ENCODE results near the gene RPS6KB2.

DNA sequence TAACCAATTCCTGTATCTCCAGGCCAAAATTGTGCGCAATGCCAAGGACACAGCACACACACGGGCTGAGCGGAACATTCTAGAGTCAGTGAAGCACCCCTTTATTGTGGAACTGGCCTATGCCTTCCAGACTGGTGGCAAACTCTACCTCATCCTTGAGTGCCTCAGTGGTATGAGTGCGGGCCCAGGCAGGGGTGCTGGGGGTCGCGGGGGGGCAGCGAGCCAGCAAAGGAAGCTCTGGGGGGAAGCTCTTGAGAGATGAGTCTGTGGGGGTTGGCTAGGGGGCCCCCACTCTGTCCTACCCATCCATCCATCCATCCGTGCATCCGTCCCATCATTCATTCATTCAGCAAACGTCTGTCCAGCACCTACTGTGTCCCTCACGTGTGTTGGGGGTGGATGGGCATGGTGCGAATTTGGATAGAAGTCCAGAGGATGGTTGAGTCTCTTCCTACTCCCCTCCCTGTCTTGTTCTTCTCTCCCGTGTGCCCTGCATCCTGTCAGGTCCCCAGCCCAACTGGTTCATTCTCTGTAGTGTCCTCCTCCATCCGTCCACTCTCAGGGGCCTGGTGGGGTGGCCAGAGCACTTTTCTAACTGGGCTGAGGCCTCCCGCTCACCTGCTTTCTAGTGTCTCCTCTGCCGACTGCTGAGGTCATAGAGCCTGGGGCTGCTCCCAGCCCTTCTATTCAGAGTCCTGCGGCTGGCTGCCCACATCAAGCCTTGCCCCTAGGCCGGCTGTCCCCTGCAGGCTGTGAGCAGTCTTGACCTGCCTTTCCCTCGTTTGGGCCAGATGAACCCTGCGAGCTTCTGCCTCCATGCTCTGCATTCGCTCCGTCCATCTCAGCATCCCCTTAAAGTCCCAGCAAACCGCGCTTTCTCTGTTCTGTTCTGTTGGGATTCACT is 3.3 kb downstream of the RPS6KB2 start:
- TF ChIP-seq, protein P1, sequence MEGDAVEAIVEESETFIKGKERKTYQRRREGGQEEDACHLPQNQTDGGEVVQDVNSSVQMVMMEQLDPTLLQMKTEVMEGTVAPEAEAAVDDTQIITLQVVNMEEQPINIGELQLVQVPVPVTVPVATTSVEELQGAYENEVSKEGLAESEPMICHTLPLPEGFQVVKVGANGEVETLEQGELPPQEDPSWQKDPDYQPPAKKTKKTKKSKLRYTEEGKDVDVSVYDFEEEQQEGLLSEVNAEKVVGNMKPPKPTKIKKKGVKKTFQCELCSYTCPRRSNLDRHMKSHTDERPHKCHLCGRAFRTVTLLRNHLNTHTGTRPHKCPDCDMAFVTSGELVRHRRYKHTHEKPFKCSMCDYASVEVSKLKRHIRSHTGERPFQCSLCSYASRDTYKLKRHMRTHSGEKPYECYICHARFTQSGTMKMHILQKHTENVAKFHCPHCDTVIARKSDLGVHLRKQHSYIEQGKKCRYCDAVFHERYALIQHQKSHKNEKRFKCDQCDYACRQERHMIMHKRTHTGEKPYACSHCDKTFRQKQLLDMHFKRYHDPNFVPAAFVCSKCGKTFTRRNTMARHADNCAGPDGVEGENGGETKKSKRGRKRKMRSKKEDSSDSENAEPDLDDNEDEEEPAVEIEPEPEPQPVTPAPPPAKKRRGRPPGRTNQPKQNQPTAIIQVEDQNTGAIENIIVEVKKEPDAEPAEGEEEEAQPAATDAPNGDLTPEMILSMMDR (IDR thresholded peaks at IDR 0.05; ENCODE audit: low read length), result no peak
- no peak for TF ChIP-seq EZH2 (IDR thresholded peaks at IDR 0.05; ENCODE audit: borderline replicate concordance, low read length)

All from OCI-LY1 (cell line).